DOHH2 (cell line): ENCODE results near the gene FGF5.

Experiments used
- CTCF ChIP-seq: fragments of 200-600 bp; sonication (generic); IDR thresholded peaks from one replicate; pipeline ENCODE4 v1.5.1; 2014; ENCODE audit warnings: antibody characterized with exemption, mild to moderate bottlenecking, low read depth, low read length; ENCODE audit not compliant: poor library complexity, severe bottlenecking
- EZH2phosphoT487 ChIP-seq: fragments of 200-600 bp; sonication (generic); IDR thresholded peaks from 2 replicates; pipeline ENCODE4 v1.6.1; 2017; ENCODE audit warnings: borderline replicate concordance, mild to moderate bottlenecking, antibody characterized with exemption, low read length, moderate library complexity, mixed read lengths

- TF ChIP-seq CTCF (no peak), EZH2phosphoT487 (no peak)
These were observed 5.3 kb downstream of the FGF5 start for GRCh38 chr4:80271801-80272200.
